OCI-M1 (cell line): ENCODE results near the gene TMPRSS11A.

Experiments used
- DNase-seq: peaks from one replicate; lab custom pipeline; 2025; lab: John Stamatoyannopoulos, UW

The TMPRSS11A gene

GRCh38 chr4:67963356-67963755 lies at the start of gene TMPRSS11A:
TMPRSS11A (minus strand) TSS chr4:67963493; CDS start chr4:67963393, 100 bp downstream.
- no peak for DNase-seq

- no peak for DNase-seq
Measured at GRCh38 chr4:68011684-68012083, 48.4 kb upstream of the TMPRSS11A start.

- DNase-seq = no peak
Measured at GRCh38 chr4:68002906-68003305, 39.6 kb upstream of the TMPRSS11A start.

GRCh38 chr4:67996127-67996526 lies 32.8 kb upstream of the TMPRSS11A start:
- no peak for DNase-seq

- DNase-seq = no peak
Measured at GRCh38 chr4:67988991-67989390, 25.7 kb upstream of the TMPRSS11A start.

GRCh38 chr4:67983333-67983732 lies 20.0 kb upstream of the TMPRSS11A start:
- no peak for DNase-seq

GRCh38 chr4:67980512-67980911 lies 17.2 kb upstream of the TMPRSS11A start:
- DNase-seq = peak; percentile 9

- DNase-seq = no peak
Measured at GRCh38 chr4:67973608-67974007, 10.3 kb upstream of the TMPRSS11A start.

- DNase-seq = no peak
Measured at GRCh38 chr4:67954890-67955289, 8.4 kb downstream of the TMPRSS11A start.

- DNase-seq = no peak
Measured at GRCh38 chr4:67941074-67941473, 22.2 kb downstream of the TMPRSS11A start.

- no peak for DNase-seq
Measured at GRCh38 chr4:67940506-67940905, 22.8 kb downstream of the TMPRSS11A start.

GRCh38 chr4:67939195-67939594 lies 24.1 kb downstream of the TMPRSS11A start:
- peak; percentile 66 for DNase-seq

- DNase-seq = no peak
Measured at GRCh38 chr4:67935888-67936287, 27.4 kb downstream of the TMPRSS11A start.

- DNase-seq = peak; percentile 41
Measured at GRCh38 chr4:67934628-67935027, 28.7 kb downstream of the TMPRSS11A start.

GRCh38 chr4:67933755-67934154 lies 29.5 kb downstream of the TMPRSS11A start:
- peak; percentile 56 for DNase-seq

GRCh38 chr4:67933038-67933437 lies 30.3 kb downstream of the TMPRSS11A start:
- no peak for DNase-seq

- no peak for DNase-seq
Measured at GRCh38 chr4:67931256-67931655, 32.0 kb downstream of the TMPRSS11A start.

GRCh38 chr4:67929426-67929825 lies 33.9 kb downstream of the TMPRSS11A start:
- no peak for DNase-seq

- peak; percentile 78 for DNase-seq
Measured at GRCh38 chr4:67928546-67928945, 34.7 kb downstream of the TMPRSS11A start.

- DNase-seq = no peak
Measured at GRCh38 chr4:67927251-67927650, 36.0 kb downstream of the TMPRSS11A start.

- no peak for DNase-seq
Measured at GRCh38 chr4:67926485-67926884, 36.8 kb downstream of the TMPRSS11A start.

- DNase-seq = no peak
Measured at GRCh38 chr4:67922697-67923096, 40.6 kb downstream of the TMPRSS11A start.

- peak; percentile 57 for DNase-seq
Measured at GRCh38 chr4:67918428-67918827, 44.9 kb downstream of the TMPRSS11A start.

- no peak for DNase-seq
Measured at GRCh38 chr4:67915400-67915966, 47.8 kb downstream of the TMPRSS11A start.
